IPS-18c (cell line): ENCODE measurements around the gene PLEKHA3.

Experiments used
- H3K4me3 ChIP-seq: 2 replicates; pipeline ENCODE4 v1.7.0; 2013; ENCODE audit warnings: low read depth, mild to moderate bottlenecking, low read length, moderate library complexity; ENCODE audit not compliant: insufficient read depth
- H3K9me3 ChIP-seq: one replicate; pipeline ENCODE4 v1.6.1; 2013; ENCODE audit warnings: mild to moderate bottlenecking, low read length, moderate library complexity; ENCODE audit not compliant: control insufficient read depth, insufficient read depth

PLEKHA3 gene

GRCh38 chr2:178476477-178476876 lies 3.8 kb upstream of the PLEKHA3 start:
- no peaks in the 10 kb centered on the region for H3K9me3 ChIP-seq
- no peak overlapping the region for H3K4me3 ChIP-seq

- H3K4me3 ChIP-seq: peak overlapping the region; percentile 71; the same call in 1 of the 2 replicates
- H3K9me3 ChIP-seq: no peaks in the 10 kb centered on the region
Measured at GRCh38 chr2:178477443-178478129, 2.7 kb upstream of the PLEKHA3 start.

GRCh38 chr2:178478130-178478438 lies 2.2 kb upstream of the PLEKHA3 start:
- Histone ChIP-seq H3K9me3 (no peaks in the 10 kb centered on the region), H3K4me3 (peak overlapping the region; percentile 71)

- peak within 1 kb of the TSS; percentile 71 for H3K4me3 ChIP-seq
- H3K9me3 ChIP-seq: no peaks in the 10 kb centered on the region
Measured at GRCh38 chr2:178478439-178479274, 1.6 kb upstream of the PLEKHA3 start, which contains the start of gene FKBP7. FKBP7 (minus strand) TSS chr2:178478600; CDS start chr2:178478499, 101 bp downstream.

GRCh38 chr2:178479275-178479616 lies 1.0 kb upstream of the PLEKHA3 start:
- peak overlapping the region; percentile 71; the same call in 1 of the 2 replicates for H3K4me3 ChIP-seq
- H3K9me3 ChIP-seq: no peaks in the 10 kb centered on the region

GRCh38 chr2:178479758-178480226 lies 465 bp upstream of the PLEKHA3 start:
- no peaks in the 10 kb centered on the region for H3K9me3 ChIP-seq

GRCh38 chr2:178482437-178482836 lies 2.2 kb downstream of the PLEKHA3 start:
- H3K4me3 ChIP-seq: no peak overlapping the region
- no peaks in the 10 kb centered on the region for H3K9me3 ChIP-seq

More at GRCh38 chr2:178479758-178480226, 465 bp upstream of the PLEKHA3 start:
- peak overlapping the region; percentile 62 for H3K4me3 ChIP-seq

GRCh38 chr2:178484245-178485041 lies 4.2 kb downstream of the PLEKHA3 start:
- Histone ChIP-seq H3K9me3 (no peaks in the 10 kb centered on the region), H3K4me3 (no peak overlapping the region)

GRCh38 chr2:178485356-178485755 lies 5.1 kb downstream of the PLEKHA3 start:
- Histone ChIP-seq H3K4me3 (no peak overlapping the region), H3K9me3 (no peaks in the 10 kb centered on the region)

GRCh38 chr2:178491612-178492011 lies 11.4 kb downstream of the PLEKHA3 start:
- no peak overlapping the region for H3K4me3 ChIP-seq
- no peaks in the 10 kb centered on the region for H3K9me3 ChIP-seq

GRCh38 chr2:178496049-178496448 lies 15.8 kb downstream of the PLEKHA3 start:
- H3K4me3 ChIP-seq: no peak overlapping the region
- H3K9me3 ChIP-seq: no peaks in the 10 kb centered on the region

- Histone ChIP-seq H3K9me3 (no peaks in the 10 kb centered on the region), H3K4me3 (no peak overlapping the region)
Measured at GRCh38 chr2:178498137-178498536, 17.9 kb downstream of the PLEKHA3 start.

GRCh38 chr2:178499640-178500039 lies 19.4 kb downstream of the PLEKHA3 start:
- H3K4me3 ChIP-seq: no peak overlapping the region

GRCh38 chr2:178502751-178503150 lies 22.5 kb downstream of the PLEKHA3 start:
- Histone ChIP-seq H3K9me3 (no peaks in the 10 kb centered on the region), H3K4me3 (no peak overlapping the region)

More at GRCh38 chr2:178499640-178500039, 19.4 kb downstream of the PLEKHA3 start:
- H3K9me3 ChIP-seq: no peaks in the 10 kb centered on the region

- Histone ChIP-seq H3K9me3 (no peaks in the 10 kb centered on the region), H3K4me3 (no peak overlapping the region)
Measured at GRCh38 chr2:178506101-178506500, 25.8 kb downstream of the PLEKHA3 start.

- Histone ChIP-seq H3K9me3 (no peaks in the 10 kb centered on the region), H3K4me3 (no peak overlapping the region)
Measured at GRCh38 chr2:178506524-178506923, 26.3 kb downstream of the PLEKHA3 start.

- no peaks in the 10 kb centered on the region for H3K9me3 ChIP-seq
- H3K4me3 ChIP-seq: no peak overlapping the region
Measured at GRCh38 chr2:178506949-178507348, 26.7 kb downstream of the PLEKHA3 start.
